Activated T-helper 17 cell treated with anti-CD3 and anti-CD28 coated beads, Interleukin-2, amount 50 U/mL, for 72 hours (primary cell): Measurements from ENCODE around the gene CARMIL3. TPM values are rescaled to one million over a fixed set of nuclear protein-coding genes. Genes with fewer than 3 reads are reported as not detected.
"Not testable (repeated sequence)": the region's sequence is repeated elsewhere in the genome, so short reads cannot be mapped to it uniquely, and the experiment has no call there.

ENCODE experiments used
- ATAC-seq: fragments of 150-1000 bp; cut with Tn5 transposase; replicated peaks from 2 replicates; pipeline ENCODE4 v1.10.0; 2021; ENCODE audit warnings: mild to moderate bottlenecking, moderate library complexity
- H3K27ac Mint-ChIP-seq: one replicate; pipeline ENCODE4 v1.8.0; 2022; ENCODE audit warnings: mixed read lengths
- H3K27me3 Mint-ChIP-seq: one replicate; pipeline ENCODE4 v1.8.0; 2022; ENCODE audit warnings: mixed read lengths
- H3K36me3 Mint-ChIP-seq: one replicate; pipeline ENCODE4 v1.8.0; 2022; ENCODE audit warnings: low read depth, mild to moderate bottlenecking, mixed read lengths
- H3K4me1 Mint-ChIP-seq: one replicate; pipeline ENCODE4 v1.8.0; 2022; ENCODE audit warnings: mixed read lengths
- H3K4me3 Mint-ChIP-seq: one replicate; pipeline ENCODE4 v1.8.0; 2022; ENCODE audit warnings: mild to moderate bottlenecking, mixed read lengths
- H3K9me3 Mint-ChIP-seq: one replicate; pipeline ENCODE4 v1.8.0; 2022; ENCODE audit warnings: mixed read lengths
- total RNA-seq, 2 donors: library from RNA; stranded (reverse); gene quantifications; one replicate each; pipeline ENCODE4 v1.2.3, GENCODE V29; 2022

CARMIL3 gene, protein sequence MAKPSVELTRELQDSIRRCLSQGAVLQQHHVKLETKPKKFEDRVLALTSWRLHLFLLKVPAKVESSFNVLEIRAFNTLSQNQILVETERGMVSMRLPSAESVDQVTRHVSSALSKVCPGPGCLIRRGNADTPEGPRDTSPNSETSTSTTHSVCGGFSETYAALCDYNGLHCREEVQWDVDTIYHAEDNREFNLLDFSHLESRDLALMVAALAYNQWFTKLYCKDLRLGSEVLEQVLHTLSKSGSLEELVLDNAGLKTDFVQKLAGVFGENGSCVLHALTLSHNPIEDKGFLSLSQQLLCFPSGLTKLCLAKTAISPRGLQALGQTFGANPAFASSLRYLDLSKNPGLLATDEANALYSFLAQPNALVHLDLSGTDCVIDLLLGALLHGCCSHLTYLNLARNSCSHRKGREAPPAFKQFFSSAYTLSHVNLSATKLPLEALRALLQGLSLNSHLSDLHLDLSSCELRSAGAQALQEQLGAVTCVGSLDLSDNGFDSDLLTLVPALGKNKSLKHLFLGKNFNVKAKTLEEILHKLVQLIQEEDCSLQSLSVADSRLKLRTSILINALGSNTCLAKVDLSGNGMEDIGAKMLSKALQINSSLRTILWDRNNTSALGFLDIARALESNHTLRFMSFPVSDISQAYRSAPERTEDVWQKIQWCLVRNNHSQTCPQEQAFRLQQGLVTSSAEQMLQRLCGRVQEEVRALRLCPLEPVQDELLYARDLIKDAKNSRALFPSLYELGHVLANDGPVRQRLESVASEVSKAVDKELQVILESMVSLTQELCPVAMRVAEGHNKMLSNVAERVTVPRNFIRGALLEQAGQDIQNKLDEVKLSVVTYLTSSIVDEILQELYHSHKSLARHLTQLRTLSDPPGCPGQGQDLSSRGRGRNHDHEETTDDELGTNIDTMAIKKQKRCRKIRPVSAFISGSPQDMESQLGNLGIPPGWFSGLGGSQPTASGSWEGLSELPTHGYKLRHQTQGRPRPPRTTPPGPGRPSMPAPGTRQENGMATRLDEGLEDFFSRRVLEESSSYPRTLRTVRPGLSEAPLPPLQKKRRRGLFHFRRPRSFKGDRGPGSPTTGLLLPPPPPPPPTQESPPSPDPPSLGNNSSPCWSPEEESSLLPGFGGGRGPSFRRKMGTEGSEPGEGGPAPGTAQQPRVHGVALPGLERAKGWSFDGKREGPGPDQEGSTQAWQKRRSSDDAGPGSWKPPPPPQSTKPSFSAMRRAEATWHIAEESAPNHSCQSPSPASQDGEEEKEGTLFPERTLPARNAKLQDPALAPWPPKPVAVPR (N-terminal part only)
- 1 to 10 TPM; 2.1 to 4.2 TPM for total RNA-seq

GRCh38 chr14:24051789-24052655 is at the start of gene CARMIL3:
Gene CARMIL3, plus strand, starts transcription at chr14:24052009. Its CDS starts 145 bp downstream, at chr14:24052154.
- peaks cover 15% of the 10 kb centered on the region for H3K4me1 Mint-ChIP-seq
- no peaks in the 10 kb centered on the region for H3K9me3 Mint-ChIP-seq
- peak; percentile 68 for ATAC-seq
- no peaks in the 10 kb centered on the region for H3K36me3 Mint-ChIP-seq
- peaks cover 6% of the 10 kb centered on the region for H3K27me3 Mint-ChIP-seq
- H3K4me3 Mint-ChIP-seq, result peak within 1 kb of the TSS; percentile 79
- peak within 1 kb of the TSS; percentile 61 for H3K27ac Mint-ChIP-seq

- peak; percentile 47 for ATAC-seq
- Mint-ChIP-seq H3K4me3 (peak overlapping the region; percentile 67), H3K4me1 (peaks cover 20% of the 10 kb centered on the region)
- H3K36me3 Mint-ChIP-seq, H3K27me3 Mint-ChIP-seq, H3K27ac Mint-ChIP-seq, H3K9me3 Mint-ChIP-seq: not testable (repeated sequence)
Observed at GRCh38 chr14:24006471-24006816, 45.4 kb upstream of the CARMIL3 start.

DNA sequence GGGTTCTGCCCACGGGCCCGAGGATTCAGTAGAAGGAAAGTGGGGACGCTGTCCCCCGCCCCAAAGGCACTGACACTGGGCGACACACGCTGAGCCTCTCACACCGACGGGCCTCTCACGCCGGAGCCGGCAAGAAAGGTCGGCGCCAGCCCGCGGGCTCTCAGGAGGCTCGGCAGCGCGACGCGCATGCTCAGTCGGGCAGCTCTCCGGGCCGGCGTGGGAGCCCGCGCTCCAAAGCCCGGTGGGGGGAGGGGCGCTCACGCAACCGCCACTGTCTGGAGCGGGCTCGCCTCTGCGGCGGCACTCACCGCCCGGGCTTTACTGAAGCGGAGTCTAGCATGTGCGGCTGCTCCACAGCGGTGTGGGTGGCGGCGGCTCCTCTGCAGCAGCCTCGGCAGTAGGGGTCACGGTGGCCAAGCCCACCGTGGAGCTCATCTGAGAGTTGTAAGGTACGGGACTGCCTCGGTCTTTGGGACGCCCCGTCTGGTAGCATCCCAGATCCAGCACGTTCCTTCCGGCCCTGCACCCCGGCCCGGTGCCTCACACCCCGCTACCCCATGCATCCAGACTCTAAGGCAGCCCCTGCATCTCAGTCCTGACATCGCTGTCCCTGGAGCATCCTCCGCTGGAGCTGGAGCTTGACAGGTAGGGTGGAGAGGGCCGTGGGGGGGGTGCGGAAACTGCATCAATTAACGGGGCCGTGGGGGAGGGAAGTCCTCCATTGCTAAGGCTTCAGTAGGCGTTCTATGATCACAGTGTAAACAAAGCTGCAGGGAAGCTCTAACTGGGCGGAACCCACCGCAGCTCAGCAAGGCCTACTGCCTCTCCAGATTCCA is 44.8 kb upstream of the CARMIL3 start:
- H3K4me3 Mint-ChIP-seq, result peak overlapping the region; percentile 67
- peaks cover 20% of the 10 kb centered on the region for H3K4me1 Mint-ChIP-seq
- ATAC-seq, result peak; percentile 93
- H3K9me3 Mint-ChIP-seq, H3K27me3 Mint-ChIP-seq, H3K36me3 Mint-ChIP-seq, H3K27ac Mint-ChIP-seq: not testable (repeated sequence)

GRCh38 chr14:24011051-24011450 is 40.8 kb upstream of the CARMIL3 start:
- Mint-ChIP-seq H3K9me3 (no peaks in the 10 kb centered on the region), H3K4me3 (peak overlapping the region; percentile 53), H3K36me3 (no peaks in the 10 kb centered on the region), H3K4me1 (peaks cover 20% of the 10 kb centered on the region), H3K27me3 (no peaks in the 10 kb centered on the region), H3K27ac (peak overlapping the region; percentile 70)
- ATAC-seq, result no peak

GRCh38 chr14:24012726-24013273 is 39.0 kb upstream of the CARMIL3 start:
- not testable (repeated sequence) for H3K9me3 Mint-ChIP-seq, ATAC-seq

GRCh38 chr14:24013654-24014514 is 37.9 kb upstream of the CARMIL3 start:
- H3K27ac Mint-ChIP-seq, result no peak overlapping the region
- ATAC-seq, result peak; percentile 86
- H3K4me3 Mint-ChIP-seq, result no peak overlapping the region
- H3K4me1 Mint-ChIP-seq, result peaks cover 16% of the 10 kb centered on the region
- peaks cover 5% of the 10 kb centered on the region for H3K9me3 Mint-ChIP-seq
- no peaks in the 10 kb centered on the region for H3K36me3 Mint-ChIP-seq
- H3K27me3 Mint-ChIP-seq, result peaks cover 3% of the 10 kb centered on the region

More at GRCh38 chr14:24012726-24013273, 39.0 kb upstream of the CARMIL3 start:
- H3K27me3 Mint-ChIP-seq, H3K27ac Mint-ChIP-seq, H3K4me3 Mint-ChIP-seq, H3K36me3 Mint-ChIP-seq: not testable (repeated sequence)
- H3K4me1 Mint-ChIP-seq, result peaks cover 25% of the 10 kb centered on the region

- not testable (repeated sequence) for H3K9me3 Mint-ChIP-seq, H3K4me3 Mint-ChIP-seq, H3K36me3 Mint-ChIP-seq, H3K27me3 Mint-ChIP-seq, H3K27ac Mint-ChIP-seq, ATAC-seq
- H3K4me1 Mint-ChIP-seq, result peaks cover 11% of the 10 kb centered on the region
Observed at GRCh38 chr14:24015745-24016144, 36.1 kb upstream of the CARMIL3 start.

GRCh38 chr14:24018978-24019377 is 32.8 kb upstream of the CARMIL3 start:
- not testable (repeated sequence) for H3K4me3 Mint-ChIP-seq, H3K9me3 Mint-ChIP-seq, H3K4me1 Mint-ChIP-seq, H3K36me3 Mint-ChIP-seq, H3K27ac Mint-ChIP-seq, ATAC-seq, H3K27me3 Mint-ChIP-seq

- not testable (repeated sequence) for ATAC-seq, H3K27ac Mint-ChIP-seq, H3K9me3 Mint-ChIP-seq, H3K4me3 Mint-ChIP-seq, H3K36me3 Mint-ChIP-seq, H3K4me1 Mint-ChIP-seq, H3K27me3 Mint-ChIP-seq
Observed at GRCh38 chr14:24019944-24020343, 31.9 kb upstream of the CARMIL3 start.

- not testable (repeated sequence) for H3K36me3 Mint-ChIP-seq, H3K27ac Mint-ChIP-seq, ATAC-seq
Observed at GRCh38 chr14:24020520-24020919, 31.3 kb upstream of the CARMIL3 start.

DNA sequence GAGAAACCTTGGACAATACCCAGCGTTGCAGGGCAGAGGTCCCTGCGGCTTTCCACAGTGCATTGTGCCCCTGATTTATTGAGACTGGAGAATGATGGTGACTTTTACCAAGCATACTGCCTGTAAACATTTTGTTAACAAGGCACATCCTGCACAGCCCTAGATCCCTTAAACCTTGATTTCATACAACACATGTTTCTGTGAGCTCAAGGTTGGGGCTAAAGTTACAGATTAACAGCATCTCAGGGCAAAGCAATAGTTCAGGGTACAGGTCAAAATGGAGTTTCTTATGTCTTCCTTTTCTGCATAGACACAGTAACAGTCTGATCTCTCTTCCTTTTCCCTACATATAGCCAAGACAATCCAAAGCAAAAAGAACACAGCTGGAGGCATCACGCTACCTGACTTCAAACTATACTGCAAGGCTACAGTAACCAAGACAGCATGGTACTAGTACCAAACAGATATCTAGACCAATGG is 26.8 kb upstream of the CARMIL3 start:
- not testable (repeated sequence) for H3K27me3 Mint-ChIP-seq, H3K36me3 Mint-ChIP-seq, H3K4me3 Mint-ChIP-seq, ATAC-seq, H3K9me3 Mint-ChIP-seq, H3K4me1 Mint-ChIP-seq, H3K27ac Mint-ChIP-seq

More at GRCh38 chr14:24020520-24020919, 31.3 kb upstream of the CARMIL3 start:
- not testable (repeated sequence) for H3K27me3 Mint-ChIP-seq, H3K9me3 Mint-ChIP-seq, H3K4me1 Mint-ChIP-seq, H3K4me3 Mint-ChIP-seq

DNA sequence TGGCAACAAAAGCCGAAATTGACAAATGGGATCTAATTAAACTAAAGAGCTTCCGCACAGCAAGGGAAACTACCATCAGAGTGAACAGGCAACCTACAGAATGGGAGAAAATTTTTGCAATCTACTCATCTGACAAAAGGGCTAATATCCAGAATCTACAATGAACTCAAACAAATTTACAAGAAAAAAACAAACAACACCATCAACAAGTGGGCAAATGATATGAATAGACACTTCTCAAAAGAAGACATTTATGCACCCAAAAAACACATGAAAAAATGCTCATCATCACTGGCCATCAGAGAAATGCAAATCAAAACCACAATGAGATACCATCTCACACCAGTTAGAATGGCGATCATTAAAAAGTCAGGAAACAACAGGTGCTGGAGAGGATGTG is 22.1 kb upstream of the CARMIL3 start:
- H3K4me1 Mint-ChIP-seq, H3K4me3 Mint-ChIP-seq, H3K27ac Mint-ChIP-seq, ATAC-seq, H3K36me3 Mint-ChIP-seq, H3K9me3 Mint-ChIP-seq, H3K27me3 Mint-ChIP-seq: not testable (repeated sequence)
